GM23338 (cell line): Measurements from ENCODE around the gene NAB2. TPM values are rescaled to one million over a fixed set of nuclear protein-coding genes. Genes with fewer than 3 reads are reported as not detected.

Source experiments
- ATAC-seq: fragments of 200-7000 bp; cut with Tn5 transposase; 3 replicates; pipeline ENCODE4 v1.9.1; 2020
- DNase-seq: peaks from one replicate; pipeline ENCODE4 v3.0.0-alpha.2; 2015; ENCODE audit warnings: low spot score
- H2AFZ ChIP-seq: fragments of 200-600 bp; sonication (generic); 2 replicates; pipeline ENCODE4 v1.8.0; 2016; ENCODE audit warnings: antibody characterized with exemption, mild to moderate bottlenecking, moderate library complexity
- H3F3A ChIP-seq: fragments of 200-600 bp; sonication (generic); replicated peaks from 2 replicates; pipeline ENCODE4 v1.8.0; 2017; ENCODE audit warnings: antibody characterized with exemption, mixed run types, low read depth
- H3K27ac ChIP-seq: fragments of 200-600 bp; sonication (generic); 2 replicates; pipeline ENCODE4 v1.6.1; 2016; ENCODE audit warnings: low read depth
- H3K27me3 ChIP-seq: fragments of 200-600 bp; sonication (generic); 2 replicates; pipeline ENCODE4 v1.8.0; 2016; ENCODE audit warnings: mild to moderate bottlenecking, mixed run types, moderate library complexity; ENCODE audit not compliant: insufficient read depth
- H3K36me3 ChIP-seq: fragments of 200-600 bp; sonication (generic); 2 replicates; pipeline ENCODE4 v1.8.0; 2016; ENCODE audit warnings: mild to moderate bottlenecking; ENCODE audit not compliant: insufficient read depth
- H3K4me1 ChIP-seq: fragments of 200-600 bp; sonication (generic); 2 replicates; pipeline ENCODE4 v1.8.0; 2016; ENCODE audit warnings: mild to moderate bottlenecking, moderate library complexity; ENCODE audit not compliant: insufficient read depth
- H3K4me2 ChIP-seq: fragments of 200-600 bp; sonication (generic); 2 replicates; pipeline ENCODE4 v1.7.1; 2017; ENCODE audit warnings: mixed run types
- H3K4me3 ChIP-seq: fragments of 200-600 bp; sonication (generic); 2 replicates; pipeline ENCODE4 v1.6.1; 2016; ENCODE audit warnings: mixed run types
- H3K79me2 ChIP-seq: fragments of 200-600 bp; sonication (generic); replicated peaks from 2 replicates; pipeline ENCODE4 v1.8.0; 2017; ENCODE audit warnings: mild to moderate bottlenecking; ENCODE audit not compliant: insufficient read depth
- H3K9me2 ChIP-seq: fragments of 200-600 bp; sonication (generic); 2 replicates; pipeline ENCODE4 v1.8.0; 2017; ENCODE audit not compliant: insufficient read depth
- H4K20me1 ChIP-seq: fragments of 200-600 bp; sonication (generic); replicated peaks from 2 replicates; pipeline ENCODE4 v1.8.0; 2017; ENCODE audit warnings: mild to moderate bottlenecking; ENCODE audit not compliant: insufficient read depth
- H3K27ac Mint-ChIP-seq: 2 replicates; pipeline ENCODE4 v1.8.0; 2020; ENCODE audit warnings: inconsistent platforms, mild to moderate bottlenecking, moderate library complexity, mixed read lengths
- H3K27me3 Mint-ChIP-seq: 3 replicates; pipeline ENCODE4 v1.8.0; 2022; ENCODE audit warnings: low read depth, mild to moderate bottlenecking, moderate library complexity, mixed read lengths, inconsistent platforms; ENCODE audit not compliant: insufficient read depth, poor library complexity
- H3K36me3 Mint-ChIP-seq: 3 replicates; pipeline ENCODE4 v1.8.0; 2021; ENCODE audit warnings: low read depth, mild to moderate bottlenecking, inconsistent platforms, moderate library complexity, mixed read lengths
- H3K4me1 Mint-ChIP-seq: 3 replicates; pipeline ENCODE4 v1.8.0; 2020; ENCODE audit warnings: mild to moderate bottlenecking, inconsistent platforms, mixed read lengths
- H3K4me3 Mint-ChIP-seq: 3 replicates; pipeline ENCODE4 v1.8.0; 2021; ENCODE audit warnings: moderate library complexity, mild to moderate bottlenecking, inconsistent platforms, mixed read lengths
- H3K9me3 Mint-ChIP-seq: 3 replicates; pipeline ENCODE4 v1.8.0; 2020; ENCODE audit warnings: moderate library complexity, mild to moderate bottlenecking, inconsistent platforms, mixed read lengths
- CREB1 ChIP-seq: fragments of 250-450 bp; sonication (Bioruptor Pico); IDR thresholded peaks from 2 replicates; pipeline ENCODE4 v1.5.0; 2020; ENCODE audit warnings: low read depth, mild to moderate bottlenecking, moderate library complexity
- JUNB ChIP-seq: IDR thresholded peaks from one replicate; pipeline ENCODE4 v1.6.1; 2016; ENCODE audit warnings: antibody characterized with exemption; ENCODE audit not compliant: unreplicated experiment
- NANOG ChIP-seq: IDR thresholded peaks from 2 replicates; pipeline ENCODE4 v1.6.1; 2016; ENCODE audit warnings: antibody characterized with exemption, borderline replicate concordance
- POLR2AphosphoS5 ChIP-seq: IDR thresholded peaks from 2 replicates; pipeline ENCODE4 v1.6.1; 2016; ENCODE audit warnings: antibody characterized with exemption, low read depth
- ZNF331 ChIP-seq: fragments of 250-450 bp; sonication (Bioruptor Pico); IDR thresholded peaks from 2 replicates; pipeline ENCODE4 v1.5.0; 2020; ENCODE audit warnings: low read depth, mild to moderate bottlenecking, moderate library complexity
- polyA plus RNA-seq: library from polyadenylated mRNA; unstranded; fragments of >200 nt; fragmentation: Nextera tagmentation; extraction: Ambion mirVana; gene quantifications from 2 replicates; pipeline ENCODE4 v1.2.1, GENCODE V29; 2016
- total RNA-seq: library from RNA; depleted of rRNA; stranded (reverse); fragments of >200 nt; shearing (Covaris generic); gene quantifications from 2 replicates; pipeline ENCODE4 v1.2.3, GENCODE V29; 2014
- TF ChIP-seq, protein P1 (sequence below): IDR thresholded peaks from one replicate; pipeline ENCODE4 v1.6.1; 2018; ENCODE audit warnings: antibody characterized with exemption; ENCODE audit not compliant: unreplicated experiment
- TF ChIP-seq, protein P2 (sequence below): fragments of 250-450 bp; sonication (Bioruptor Pico); IDR thresholded peaks from 2 replicates; pipeline ENCODE4 v1.5.0; 2020; ENCODE audit warnings: mild to moderate bottlenecking, moderate library complexity
- TF ChIP-seq, protein P3 (sequence below), 2 experiments: fragments of 200-600 bp in 1 of 2; sonication (generic) in 1 of 2; conservative IDR thresholded peaks; 2 replicates each; pipeline versions ENCODE4 v1.5.1 to v1.6.1; 2016 to 2017; ENCODE audit warnings: antibody characterized with exemption in 2 of 2, low read depth in 2 of 2, mild to moderate bottlenecking in 2 of 2, moderate library complexity in 1 of 2

The NAB2 gene
- total and polyA plus RNA-seq, 2 experiments from 2014 or later, result 6.5 to 19.8 TPM

DNA sequence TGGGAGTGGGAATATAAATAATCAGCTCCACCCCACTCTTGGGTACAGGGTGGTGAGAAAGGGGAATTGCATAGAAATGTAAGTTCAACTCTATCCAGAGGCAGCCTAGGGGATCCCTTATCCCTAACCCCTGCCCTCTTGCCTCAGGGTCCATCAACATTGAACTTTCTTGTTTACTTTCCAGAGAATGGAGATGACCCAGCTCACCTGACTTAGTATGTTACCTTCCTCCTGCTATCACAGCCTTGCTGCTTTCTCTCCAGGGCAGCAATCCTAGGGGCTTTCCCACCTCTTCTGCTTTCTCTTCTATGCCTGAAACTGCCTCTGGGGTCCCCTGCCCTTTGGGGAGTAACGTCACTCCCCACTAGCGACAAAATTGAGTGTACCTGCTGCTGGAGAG, 42.0 kb downstream of the NAB2 start (continued):
- TF ChIP-seq, protein P1, sequence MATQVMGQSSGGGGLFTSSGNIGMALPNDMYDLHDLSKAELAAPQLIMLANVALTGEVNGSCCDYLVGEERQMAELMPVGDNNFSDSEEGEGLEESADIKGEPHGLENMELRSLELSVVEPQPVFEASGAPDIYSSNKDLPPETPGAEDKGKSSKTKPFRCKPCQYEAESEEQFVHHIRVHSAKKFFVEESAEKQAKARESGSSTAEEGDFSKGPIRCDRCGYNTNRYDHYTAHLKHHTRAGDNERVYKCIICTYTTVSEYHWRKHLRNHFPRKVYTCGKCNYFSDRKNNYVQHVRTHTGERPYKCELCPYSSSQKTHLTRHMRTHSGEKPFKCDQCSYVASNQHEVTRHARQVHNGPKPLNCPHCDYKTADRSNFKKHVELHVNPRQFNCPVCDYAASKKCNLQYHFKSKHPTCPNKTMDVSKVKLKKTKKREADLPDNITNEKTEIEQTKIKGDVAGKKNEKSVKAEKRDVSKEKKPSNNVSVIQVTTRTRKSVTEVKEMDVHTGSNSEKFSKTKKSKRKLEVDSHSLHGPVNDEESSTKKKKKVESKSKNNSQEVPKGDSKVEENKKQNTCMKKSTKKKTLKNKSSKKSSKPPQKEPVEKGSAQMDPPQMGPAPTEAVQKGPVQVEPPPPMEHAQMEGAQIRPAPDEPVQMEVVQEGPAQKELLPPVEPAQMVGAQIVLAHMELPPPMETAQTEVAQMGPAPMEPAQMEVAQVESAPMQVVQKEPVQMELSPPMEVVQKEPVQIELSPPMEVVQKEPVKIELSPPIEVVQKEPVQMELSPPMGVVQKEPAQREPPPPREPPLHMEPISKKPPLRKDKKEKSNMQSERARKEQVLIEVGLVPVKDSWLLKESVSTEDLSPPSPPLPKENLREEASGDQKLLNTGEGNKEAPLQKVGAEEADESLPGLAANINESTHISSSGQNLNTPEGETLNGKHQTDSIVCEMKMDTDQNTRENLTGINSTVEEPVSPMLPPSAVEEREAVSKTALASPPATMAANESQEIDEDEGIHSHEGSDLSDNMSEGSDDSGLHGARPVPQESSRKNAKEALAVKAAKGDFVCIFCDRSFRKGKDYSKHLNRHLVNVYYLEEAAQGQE, result no peak
- TF ChIP-seq NANOG, result no peak

DNA sequence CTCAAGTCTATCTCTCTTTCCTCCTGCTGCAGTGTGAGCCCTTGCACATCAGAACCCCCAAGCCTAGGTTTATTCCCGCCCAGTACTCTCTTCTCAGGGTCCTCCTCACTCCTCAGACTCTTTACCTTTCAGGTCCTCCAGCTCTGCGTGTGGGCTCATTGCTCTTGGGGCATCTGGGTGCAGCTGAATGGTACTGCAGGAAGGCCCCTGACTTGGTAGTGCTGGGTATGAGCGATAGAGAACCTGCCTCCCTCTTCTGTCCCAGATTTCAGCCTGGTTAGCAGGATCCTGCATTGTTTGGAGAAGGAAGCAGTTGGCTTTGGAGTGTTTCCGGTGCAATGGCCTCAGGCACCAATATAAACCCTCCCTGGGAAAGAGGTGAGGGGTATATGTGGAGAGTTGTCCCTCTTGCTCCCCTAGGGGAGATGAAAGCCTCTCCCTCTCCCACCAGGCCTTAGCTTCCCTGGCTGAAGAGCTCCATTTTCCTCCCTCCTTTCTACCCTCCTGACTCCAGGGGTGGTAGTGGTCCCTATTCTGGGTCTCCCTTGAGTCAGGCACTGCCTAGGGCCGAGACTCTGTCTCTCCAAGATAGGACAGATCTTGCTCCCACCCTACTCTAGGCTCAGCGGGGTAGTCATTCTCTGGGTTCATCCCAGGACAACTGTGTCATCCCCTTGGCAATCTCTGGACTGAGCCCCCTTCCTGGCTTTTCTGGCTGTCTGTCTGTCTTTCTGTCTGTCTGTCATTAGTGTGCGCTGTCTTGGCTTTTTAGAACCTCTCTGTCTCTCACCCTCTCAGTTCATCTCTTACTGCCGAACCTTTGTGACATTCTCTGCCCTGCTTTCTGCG, 43.2 kb downstream of the NAB2 start:
- Histone ChIP-seq H3K4me3 (peak overlapping the region; percentile 98), H3K36me3 (peaks cover 3% of the 10 kb centered on the region; the same call in 1 of the 2 replicates), H3K9me2 (no peaks in the 10 kb centered on the region), H3K4me1 (peaks cover 60% of the 10 kb centered on the region), H2AFZ (no peak overlapping the region), H3F3A (peaks cover 18% of the 10 kb centered on the region; the same call in 1 of the 2 replicates), H3K27ac (peak overlapping the region; percentile 93), H3K4me2 (peak overlapping the region; percentile 93), H3K79me2 (peaks cover 81% of the 10 kb centered on the region), H4K20me1 (peaks cover 39% of the 10 kb centered on the region), H3K27me3 (no peaks in the 10 kb centered on the region)
- Mint-ChIP-seq H3K36me3 (peaks cover 22% of the 10 kb centered on the region), H3K4me1 (peaks cover 70% of the 10 kb centered on the region), H3K27me3 (peaks cover 40% of the 10 kb centered on the region), H3K4me3 (peak overlapping the region; percentile 86), H3K9me3 (no peaks in the 10 kb centered on the region), H3K27ac (peak overlapping the region; percentile 37; the same call in 1 of the 2 replicates)
- DNase-seq (peak; percentile 30), ATAC-seq (no peak)
- TF ChIP-seq NANOG, result no peak
- TF ChIP-seq ZNF331, result no peak
- TF ChIP-seq, protein P2, sequence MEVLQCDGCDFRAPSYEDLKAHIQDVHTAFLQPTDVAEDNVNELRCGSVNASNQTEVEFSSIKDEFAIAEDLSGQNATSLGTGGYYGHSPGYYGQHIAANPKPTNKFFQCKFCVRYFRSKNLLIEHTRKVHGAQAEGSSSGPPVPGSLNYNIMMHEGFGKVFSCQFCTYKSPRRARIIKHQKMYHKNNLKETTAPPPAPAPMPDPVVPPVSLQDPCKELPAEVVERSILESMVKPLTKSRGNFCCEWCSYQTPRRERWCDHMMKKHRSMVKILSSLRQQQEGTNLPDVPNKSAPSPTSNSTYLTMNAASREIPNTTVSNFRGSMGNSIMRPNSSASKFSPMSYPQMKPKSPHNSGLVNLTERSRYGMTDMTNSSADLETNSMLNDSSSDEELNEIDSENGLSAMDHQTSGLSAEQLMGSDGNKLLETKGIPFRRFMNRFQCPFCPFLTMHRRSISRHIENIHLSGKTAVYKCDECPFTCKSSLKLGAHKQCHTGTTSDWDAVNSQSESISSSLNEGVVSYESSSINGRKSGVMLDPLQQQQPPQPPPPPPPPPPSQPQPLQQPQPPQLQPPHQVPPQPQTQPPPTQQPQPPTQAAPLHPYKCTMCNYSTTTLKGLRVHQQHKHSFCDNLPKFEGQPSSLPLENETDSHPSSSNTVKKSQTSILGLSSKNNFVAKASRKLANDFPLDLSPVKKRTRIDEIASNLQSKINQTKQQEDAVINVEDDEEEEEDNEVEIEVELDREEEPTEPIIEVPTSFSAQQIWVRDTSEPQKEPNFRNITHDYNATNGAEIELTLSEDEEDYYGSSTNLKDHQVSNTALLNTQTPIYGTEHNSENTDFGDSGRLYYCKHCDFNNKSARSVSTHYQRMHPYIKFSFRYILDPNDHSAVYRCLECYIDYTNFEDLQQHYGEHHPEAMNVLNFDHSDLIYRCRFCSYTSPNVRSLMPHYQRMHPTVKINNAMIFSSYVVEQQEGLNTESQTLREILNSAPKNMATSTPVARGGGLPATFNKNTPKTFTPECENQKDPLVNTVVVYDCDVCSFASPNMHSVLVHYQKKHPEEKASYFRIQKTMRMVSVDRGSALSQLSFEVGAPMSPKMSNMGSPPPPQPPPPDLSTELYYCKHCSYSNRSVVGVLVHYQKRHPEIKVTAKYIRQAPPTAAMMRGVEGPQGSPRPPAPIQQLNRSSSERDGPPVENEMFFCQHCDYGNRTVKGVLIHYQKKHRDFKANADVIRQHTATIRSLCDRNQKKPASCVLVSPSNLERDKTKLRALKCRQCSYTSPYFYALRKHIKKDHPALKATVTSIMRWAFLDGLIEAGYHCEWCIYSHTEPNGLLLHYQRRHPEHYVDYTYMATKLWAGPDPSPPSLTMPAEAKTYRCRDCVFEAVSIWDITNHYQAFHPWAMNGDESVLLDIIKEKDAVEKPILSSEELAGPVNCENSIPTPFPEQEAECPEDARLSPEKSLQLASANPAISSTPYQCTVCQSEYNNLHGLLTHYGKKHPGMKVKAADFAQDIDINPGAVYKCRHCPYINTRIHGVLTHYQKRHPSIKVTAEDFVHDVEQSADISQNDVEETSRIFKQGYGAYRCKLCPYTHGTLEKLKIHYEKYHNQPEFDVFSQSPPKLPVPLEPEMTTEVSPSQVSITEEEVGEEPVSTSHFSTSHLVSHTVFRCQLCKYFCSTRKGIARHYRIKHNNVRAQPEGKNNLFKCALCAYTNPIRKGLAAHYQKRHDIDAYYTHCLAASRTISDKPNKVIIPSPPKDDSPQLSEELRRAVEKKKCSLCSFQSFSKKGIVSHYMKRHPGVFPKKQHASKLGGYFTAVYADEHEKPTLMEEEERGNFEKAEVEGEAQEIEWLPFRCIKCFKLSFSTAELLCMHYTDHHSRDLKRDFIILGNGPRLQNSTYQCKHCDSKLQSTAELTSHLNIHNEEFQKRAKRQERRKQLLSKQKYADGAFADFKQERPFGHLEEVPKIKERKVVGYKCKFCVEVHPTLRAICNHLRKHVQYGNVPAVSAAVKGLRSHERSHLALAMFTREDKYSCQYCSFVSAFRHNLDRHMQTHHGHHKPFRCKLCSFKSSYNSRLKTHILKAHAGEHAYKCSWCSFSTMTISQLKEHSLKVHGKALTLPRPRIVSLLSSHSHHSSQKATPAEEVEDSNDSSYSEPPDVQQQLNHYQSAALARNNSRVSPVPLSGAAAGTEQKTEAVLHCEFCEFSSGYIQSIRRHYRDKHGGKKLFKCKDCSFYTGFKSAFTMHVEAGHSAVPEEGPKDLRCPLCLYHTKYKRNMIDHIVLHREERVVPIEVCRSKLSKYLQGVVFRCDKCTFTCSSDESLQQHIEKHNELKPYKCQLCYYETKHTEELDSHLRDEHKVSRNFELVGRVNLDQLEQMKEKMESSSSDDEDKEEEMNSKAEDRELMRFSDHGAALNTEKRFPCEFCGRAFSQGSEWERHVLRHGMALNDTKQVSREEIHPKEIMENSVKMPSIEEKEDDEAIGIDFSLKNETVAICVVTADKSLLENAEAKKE (CRISPR knock-in tag), result no peak
- no peak for TF ChIP-seq POLR2AphosphoS5
- no peak for TF ChIP-seq CREB1
- TF ChIP-seq, protein P1, result no peak
- TF ChIP-seq, protein P3, sequence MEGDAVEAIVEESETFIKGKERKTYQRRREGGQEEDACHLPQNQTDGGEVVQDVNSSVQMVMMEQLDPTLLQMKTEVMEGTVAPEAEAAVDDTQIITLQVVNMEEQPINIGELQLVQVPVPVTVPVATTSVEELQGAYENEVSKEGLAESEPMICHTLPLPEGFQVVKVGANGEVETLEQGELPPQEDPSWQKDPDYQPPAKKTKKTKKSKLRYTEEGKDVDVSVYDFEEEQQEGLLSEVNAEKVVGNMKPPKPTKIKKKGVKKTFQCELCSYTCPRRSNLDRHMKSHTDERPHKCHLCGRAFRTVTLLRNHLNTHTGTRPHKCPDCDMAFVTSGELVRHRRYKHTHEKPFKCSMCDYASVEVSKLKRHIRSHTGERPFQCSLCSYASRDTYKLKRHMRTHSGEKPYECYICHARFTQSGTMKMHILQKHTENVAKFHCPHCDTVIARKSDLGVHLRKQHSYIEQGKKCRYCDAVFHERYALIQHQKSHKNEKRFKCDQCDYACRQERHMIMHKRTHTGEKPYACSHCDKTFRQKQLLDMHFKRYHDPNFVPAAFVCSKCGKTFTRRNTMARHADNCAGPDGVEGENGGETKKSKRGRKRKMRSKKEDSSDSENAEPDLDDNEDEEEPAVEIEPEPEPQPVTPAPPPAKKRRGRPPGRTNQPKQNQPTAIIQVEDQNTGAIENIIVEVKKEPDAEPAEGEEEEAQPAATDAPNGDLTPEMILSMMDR (conservative IDR thresholded peaks at IDR 0.05; ENCODE audit: low read depth in 2 of 2), result no peak
- TF ChIP-seq JUNB, result no peak
